Neuronal stem cell (in vitro differentiated cells): ENCODE data around the gene TMEM201.

Experiments
- DNase-seq: peaks from one replicate; pipeline ENCODE4 v3.0.0-alpha.2; 2013; ENCODE audit warnings: low spot score
- H2AFZ ChIP-seq: one replicate; pipeline ENCODE4 v1.6.1; 2013; ENCODE audit warnings: mild to moderate bottlenecking, low read length, inconsistent platforms
- H2AK5ac ChIP-seq: 2 replicates; pipeline ENCODE4 v1.6.1; 2013; ENCODE audit warnings: low read depth, mild to moderate bottlenecking, inconsistent platforms, low read length, moderate library complexity, mixed read lengths
- H2BK120ac ChIP-seq: 2 replicates; pipeline ENCODE4 v1.6.1; 2013; ENCODE audit warnings: low read depth, mild to moderate bottlenecking, inconsistent platforms, low read length, moderate library complexity, mixed read lengths
- H2BK12ac ChIP-seq: one replicate; pipeline ENCODE4 v1.6.1; 2013; ENCODE audit warnings: low read length, inconsistent platforms
- H2BK15ac ChIP-seq: 2 replicates; pipeline ENCODE4 v1.6.1; 2013; ENCODE audit warnings: mild to moderate bottlenecking, low read length, inconsistent platforms, mixed read lengths
- H2BK5ac ChIP-seq: one replicate; pipeline ENCODE4 v1.6.1; 2013; ENCODE audit warnings: inconsistent platforms, mild to moderate bottlenecking, low read length, moderate library complexity
- H3K14ac ChIP-seq: one replicate; pipeline ENCODE4 v1.6.1; 2013; ENCODE audit warnings: low read length, inconsistent platforms
- H3K18ac ChIP-seq: 2 replicates; pipeline ENCODE4 v1.6.1; 2013; ENCODE audit warnings: low read length, inconsistent platforms
- H3K23ac ChIP-seq: 2 replicates; pipeline ENCODE4 v1.6.1; 2013; ENCODE audit warnings: low read depth, mild to moderate bottlenecking, mixed read lengths, low read length, inconsistent platforms; ENCODE audit not compliant: poor library complexity
- H3K27ac ChIP-seq: replicated peaks from 3 replicates; pipeline ENCODE4 v1.5.1; 2013; ENCODE audit warnings: low read length, inconsistent platforms
- H3K27me3 ChIP-seq, 3 experiments: 2 replicates each; pipeline ENCODE4 v1.6.1; 2013; ENCODE audit warnings: low read length in 3 of 3, mild to moderate bottlenecking in 2 of 3, inconsistent platforms in 1 of 3, low read depth in 1 of 3, mixed read lengths in 1 of 3, moderate library complexity in 1 of 3; ENCODE audit not compliant: control insufficient read depth in 3 of 3, insufficient read depth in 3 of 3
- H3K36me3 ChIP-seq, 2 donors: replicated peaks in 1 of 2; 2 replicates each; pipeline ENCODE4 v1.6.1; 2013; ENCODE audit warnings: low read length in 2 of 2; ENCODE audit not compliant: control insufficient read depth in 2 of 2, insufficient read depth in 2 of 2
- H3K4ac ChIP-seq: 2 replicates; pipeline ENCODE4 v1.6.1; 2013; ENCODE audit warnings: inconsistent platforms, mild to moderate bottlenecking, low read length, moderate library complexity
- H3K4me1 ChIP-seq, 2 donors: 1 replicate in 1 of 2; 2 replicates in 1 of 2; pipeline ENCODE4 v1.6.1; 2013; ENCODE audit warnings: low read length in 2 of 2, low read depth in 1 of 2; ENCODE audit not compliant: control insufficient read depth in 2 of 2, insufficient read depth in 1 of 2
- H3K4me2 ChIP-seq: one replicate; pipeline ENCODE4 v1.6.1; 2013; ENCODE audit warnings: mild to moderate bottlenecking, low read length, inconsistent platforms; ENCODE audit not compliant: insufficient read depth, poor library complexity, severe bottlenecking
- H3K4me3 ChIP-seq, 2 donors: 2 replicates each; pipeline ENCODE4 v1.5.1; 2013; ENCODE audit warnings: low read length in 2 of 2, mild to moderate bottlenecking in 2 of 2, inconsistent platforms in 1 of 2, moderate library complexity in 1 of 2
- H3K79me1 ChIP-seq: one replicate; pipeline ENCODE4 v1.6.1; 2013; ENCODE audit warnings: low read depth, mild to moderate bottlenecking, inconsistent platforms, low read length, moderate library complexity
- H3K9ac ChIP-seq: one replicate; pipeline ENCODE4 v1.6.1; 2013; ENCODE audit warnings: mild to moderate bottlenecking, low read depth, low read length, inconsistent platforms; ENCODE audit not compliant: poor library complexity
- H3K9me3 ChIP-seq, 2 donors: replicated peaks in 1 of 2; 2 replicates each; pipeline versions ENCODE3 to v1.6.1; 2013; ENCODE audit warnings: low read length in 2 of 2, mild to moderate bottlenecking in 2 of 2, inconsistent platforms in 1 of 2, low read depth in 1 of 2, mixed read lengths in 1 of 2, moderate library complexity in 1 of 2; ENCODE audit not compliant: control insufficient read depth in 2 of 2, insufficient read depth in 1 of 2
- H4K8ac ChIP-seq: one replicate; pipeline ENCODE4 v1.6.1; 2013; ENCODE audit warnings: low read depth, mild to moderate bottlenecking, inconsistent platforms, low read length, moderate library complexity
- H4K91ac ChIP-seq: one replicate; pipeline ENCODE4 v1.6.1; 2013; ENCODE audit warnings: low read length, low read depth, mild to moderate bottlenecking, inconsistent platforms; ENCODE audit not compliant: poor library complexity
- WGBS, 2 donors: extraction: QIAGEN DNeasy Blood & Tissue Kit; methylation state at CpG; one replicate each; pipeline ENCODE4 v1.1.7; 2013; ENCODE audit warnings: missing lambda C conversion rate in 2 of 2, mixed read lengths in 1 of 2; ENCODE audit not compliant: insufficient read length in 2 of 2, insufficient replicate concordance in 1 of 2; ENCODE audit errors: extremely low coverage in 2 of 2; 5-methylcytosine and 5-hydroxymethylcytosine counted together

The TMEM201 gene

DNA sequence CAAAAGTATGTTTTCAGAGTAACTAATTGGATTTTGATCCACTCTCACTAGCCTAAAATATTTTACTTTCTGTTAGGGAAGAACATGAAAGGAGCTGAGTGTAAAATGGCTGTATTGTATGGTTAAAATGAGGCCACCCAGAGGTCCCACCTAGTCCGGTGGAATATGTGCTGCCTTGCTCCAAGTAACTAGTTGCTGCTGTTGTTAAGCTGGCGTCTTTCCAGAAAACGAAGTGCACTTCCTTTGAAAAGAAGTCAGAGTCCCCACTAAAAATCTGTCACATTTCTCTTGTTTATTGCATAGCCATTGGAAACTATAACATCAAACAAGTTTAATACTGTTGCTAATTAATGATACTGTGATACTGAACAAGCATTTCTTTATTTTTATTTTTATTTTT is 46.3 kb upstream of the TMEM201 start:
- no peak overlapping the region for H2BK120ac ChIP-seq
- WGBS, 2 donors: no CpG with 5 or more reads among the region's 3 CpGs
- no peak overlapping the region for H2AFZ ChIP-seq
- H3K79me1 ChIP-seq: peaks cover 9% of the 10 kb centered on the region
- DNase-seq: no peak
- H4K91ac ChIP-seq: no peak overlapping the region
- no peak overlapping the region for H3K4ac ChIP-seq
- H3K36me3 ChIP-seq: peaks cover 3 to 11% of the 10 kb centered on the region in 2 donors
- H3K18ac ChIP-seq: no peak overlapping the region
- no peak overlapping the region for H3K9ac ChIP-seq
- no peak overlapping the region for H3K23ac ChIP-seq
- H3K4me3 ChIP-seq: no peak overlapping the region
- peaks cover 0 to 7% of the 10 kb centered on the region in 2 donors for H3K9me3 ChIP-seq
- H2BK15ac ChIP-seq: no peak overlapping the region
- H2AK5ac ChIP-seq: no peak overlapping the region
- no peak overlapping the region for H2BK5ac ChIP-seq
- peaks cover 2 to 5% of the 10 kb centered on the region in 2 donors for H3K4me1 ChIP-seq
- no peak overlapping the region for H3K4me2 ChIP-seq
- no peak overlapping the region for H3K14ac ChIP-seq
- H4K8ac ChIP-seq: no peak overlapping the region
- H2BK12ac ChIP-seq: no peak overlapping the region
- H3K27me3 ChIP-seq: no peaks in the 10 kb centered on the region
- H3K27ac ChIP-seq: no peak overlapping the region

DNA sequence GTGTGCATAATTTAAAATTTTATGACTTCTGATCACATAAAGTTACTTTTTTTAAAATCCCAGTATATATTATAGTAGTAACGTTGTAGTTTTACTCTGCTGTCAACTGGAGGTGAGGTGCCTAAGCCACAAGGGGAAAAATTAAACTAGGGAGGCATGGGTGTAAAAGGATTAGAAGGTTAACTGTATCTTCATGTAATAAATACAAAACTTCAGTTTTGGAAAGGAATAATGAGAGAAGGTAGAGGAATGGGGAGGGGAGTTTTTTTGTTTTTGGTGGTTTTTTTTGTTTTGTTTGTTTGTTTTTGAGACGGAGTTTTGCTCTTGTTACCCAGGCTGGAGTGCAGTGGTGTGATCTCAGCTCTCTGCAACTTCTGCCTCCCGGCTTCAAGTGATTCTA is 43.8 kb upstream of the TMEM201 start:
- no peak for DNase-seq
- no CpG with 5 or more reads among the region's 3 CpGs for WGBS, 2 donors
- H2BK5ac ChIP-seq: no peak overlapping the region

GRCh38 chr1:9549955-9550546 is 38.7 kb upstream of the TMEM201 start:
- Histone ChIP-seq H2BK5ac (no peak overlapping the region), H2AFZ (no peak overlapping the region), H4K91ac (no peak overlapping the region), H3K4me1 (no peaks in the 10 kb centered on the region), H3K14ac (no peak overlapping the region), H2BK12ac (no peak overlapping the region), H2BK120ac (no peak overlapping the region), H3K4me2 (no peak overlapping the region), H3K36me3 (peaks cover 5 to 47% of the 10 kb centered on the region in 2 donors), H3K9me3 (peaks cover 0 to 3% of the 10 kb centered on the region in 2 donors), H3K9ac (no peak overlapping the region), H3K23ac (no peak overlapping the region), H3K4ac (no peak overlapping the region), H2AK5ac (no peak overlapping the region), H2BK15ac (no peak overlapping the region), H3K27ac (no peak overlapping the region), H4K8ac (no peak overlapping the region), H3K27me3 (no peaks in the 10 kb centered on the region), H3K18ac (no peak overlapping the region), H3K79me1 (peaks cover 5% of the 10 kb centered on the region), H3K4me3 (no peak overlapping the region)
- no CpG with 5 or more reads among the region's 6 CpGs for WGBS, 2 donors
- no peak for DNase-seq

More for the DNA sequence above, 43.8 kb upstream of the TMEM201 start:
- peaks cover 2 to 5% of the 10 kb centered on the region in 2 donors for H3K4me1 ChIP-seq
- peaks cover 0 to 6% of the 10 kb centered on the region in 2 donors for H3K9me3 ChIP-seq
- H3K9ac ChIP-seq: no peak overlapping the region
- peaks cover 11% of the 10 kb centered on the region for H3K79me1 ChIP-seq
- H3K27me3 ChIP-seq: no peaks in the 10 kb centered on the region
- H4K8ac ChIP-seq: no peak overlapping the region
- H3K18ac ChIP-seq: no peak overlapping the region
- no peak overlapping the region for H2BK120ac ChIP-seq
- no peak overlapping the region for H2AFZ ChIP-seq
- H2BK15ac ChIP-seq: no peak overlapping the region
- H2BK12ac ChIP-seq: no peak overlapping the region
- no peak overlapping the region for H4K91ac ChIP-seq
- no peak overlapping the region for H3K4me3 ChIP-seq
- H3K14ac ChIP-seq: no peak overlapping the region
- no peak overlapping the region for H3K23ac ChIP-seq
- H3K4me2 ChIP-seq: no peak overlapping the region
- no peak overlapping the region for H3K27ac ChIP-seq
- H3K36me3 ChIP-seq: peaks cover 3 to 29% of the 10 kb centered on the region in 2 donors
- no peak overlapping the region for H3K4ac ChIP-seq
- H2AK5ac ChIP-seq: no peak overlapping the region

DNA sequence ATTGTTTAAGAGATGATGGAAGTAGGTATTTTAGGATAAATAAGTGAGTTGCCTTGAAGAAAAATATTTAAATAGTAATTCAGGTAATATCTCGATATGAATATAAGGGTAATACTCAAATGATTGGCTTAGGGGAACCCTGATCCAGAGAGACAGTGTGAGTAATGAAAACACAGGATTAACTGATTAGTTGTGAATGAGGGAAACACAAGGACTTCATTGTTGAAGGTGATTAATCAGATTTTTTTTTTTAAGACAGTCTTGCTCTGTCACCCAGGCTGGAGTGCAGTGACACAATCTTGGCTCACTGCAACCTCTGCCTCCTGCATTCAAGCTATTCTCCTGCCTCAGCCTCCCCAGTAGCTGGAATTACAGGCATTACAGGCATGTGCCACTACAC is 36.7 kb upstream of the TMEM201 start:
- Histone ChIP-seq H3K9me3 (peaks cover 0 to 3% of the 10 kb centered on the region in 2 donors), H3K4me1 (no peaks in the 10 kb centered on the region), H2BK120ac (no peak overlapping the region), H3K9ac (no peak overlapping the region), H4K8ac (no peak overlapping the region), H3K18ac (no peak overlapping the region), H2AK5ac (no peak overlapping the region), H3K23ac (no peak overlapping the region), H2AFZ (no peak overlapping the region), H2BK5ac (no peak overlapping the region), H3K4ac (no peak overlapping the region), H2BK15ac (no peak overlapping the region), H2BK12ac (no peak overlapping the region), H4K91ac (no peak overlapping the region), H3K4me3 (no peak overlapping the region), H3K27ac (no peak overlapping the region), H3K14ac (no peak overlapping the region), H3K36me3 (peaks cover 13 to 66% of the 10 kb centered on the region in 2 donors), H3K4me2 (no peak overlapping the region), H3K79me1 (peaks cover 7% of the 10 kb centered on the region), H3K27me3 (no peaks in the 10 kb centered on the region)
- no CpG with 5 or more reads among the region's 1 CpG for WGBS, 2 donors
- DNase-seq: no peak
